Measurements from ENCODE around the gene ADA. TPM values are rescaled to one million over a fixed set of nuclear protein-coding genes. Genes with fewer than 3 reads are reported as not detected.
A peak's percentile ranks its signal among the peaks of the same experiment; 100 is the strongest.

ADA gene
- total and polyA plus RNA-seq, 9 of the 15 experiments (the other 6 are each of a cell fraction or from before 2014, with no cell fraction given): 2.4 to 26.1 (median 5.3) TPM

- TF ChIP-seq GMEB1 (CRISPR knock-in tag; IDR thresholded peaks at IDR 0.05): no peak
- no peak for TF ChIP-seq ZNF609 (CRISPR knock-in tag; IDR thresholded peaks at IDR 0.05; ENCODE audit: borderline replicate concordance)
- TF ChIP-seq MCM5 (IDR thresholded peaks at IDR 0.05; ENCODE audit: low read depth): no peak
- TF ChIP-seq TEAD1 (CRISPR knock-in tag; IDR thresholded peaks at IDR 0.05): no peak
- TF ChIP-seq ZFP30 (CRISPR knock-in tag; IDR thresholded peaks at IDR 0.05; ENCODE audit: borderline replicate concordance): no peak
- TF ChIP-seq FOXJ2 (tag; IDR thresholded peaks at IDR 0.05): no peak
- TF ChIP-seq CTCF (IDR thresholded peaks at IDR 0.05 in 2 of 3, conservative IDR thresholded peaks at IDR 0.05 in 1 of 3; ENCODE audit: insufficient read depth in 2 of 3, low read depth in 1 of 3, low read length in 3 of 3): peak; percentile 37 to 61 (median 53); a peak in 5 of 6 replicates
- no peak for TF ChIP-seq MAFF (IDR thresholded peaks at IDR 0.05; ENCODE audit: low read length)
- TF ChIP-seq FOS (IDR thresholded peaks at IDR 0.05; ENCODE audit: extremely low read depth, insufficient read length): no peak
- TF ChIP-seq CBX3 (IDR thresholded peaks at IDR 0.05; ENCODE audit: borderline replicate concordance in 1 of 2, low read length in 2 of 2): no peak
- TF ChIP-seq SMAD1 (IDR thresholded peaks at IDR 0.05; ENCODE audit: low read depth, low read length, partially characterized antibody): no peak
- no peak for TF ChIP-seq ZNF780A (CRISPR knock-in tag; IDR thresholded peaks at IDR 0.05)
- TF ChIP-seq ZBED1 (IDR thresholded peaks at IDR 0.05): no peak
- TF ChIP-seq SMARCA5 (IDR thresholded peaks at IDR 0.05): no peak
- TF ChIP-seq ZFP1 (CRISPR knock-in tag; IDR thresholded peaks at IDR 0.05): no peak
- TF ChIP-seq FIP1L1 (IDR thresholded peaks at IDR 0.05; ENCODE audit: low read depth, low read length, poor library complexity, severe bottlenecking): no peak
- TF ChIP-seq THRAP3 (IDR thresholded peaks at IDR 0.05; ENCODE audit: borderline replicate concordance): no peak
- no peak for TF ChIP-seq MEIS2 (IDR thresholded peaks at IDR 0.05; ENCODE audit: partially characterized antibody)
- TF ChIP-seq ILF3 (IDR thresholded peaks at IDR 0.05; ENCODE audit: borderline replicate concordance): no peak
- TF ChIP-seq RNF2 (IDR thresholded peaks at IDR 0.05): no peak
- 0 out of 2 replicates have a peak, but pooled peaks have one; percentile 5 for TF ChIP-seq SPI1 (IDR thresholded peaks at IDR 0.05; ENCODE audit: borderline replicate concordance, low read depth, low read length)
- no peak for TF ChIP-seq RBM39 (optimal IDR thresholded peaks at IDR 0.05; ENCODE audit: low read depth, low read length)
- no peak for TF ChIP-seq ZNF644 (tag; IDR thresholded peaks at IDR 0.05; ENCODE audit: low read depth)
Observed at GRCh38 chr20:44576297-44576696, 75.2 kb downstream of the ADA start (continued).
